ENCODE results near the gene UCK2.

Gene UCK2

DNA sequence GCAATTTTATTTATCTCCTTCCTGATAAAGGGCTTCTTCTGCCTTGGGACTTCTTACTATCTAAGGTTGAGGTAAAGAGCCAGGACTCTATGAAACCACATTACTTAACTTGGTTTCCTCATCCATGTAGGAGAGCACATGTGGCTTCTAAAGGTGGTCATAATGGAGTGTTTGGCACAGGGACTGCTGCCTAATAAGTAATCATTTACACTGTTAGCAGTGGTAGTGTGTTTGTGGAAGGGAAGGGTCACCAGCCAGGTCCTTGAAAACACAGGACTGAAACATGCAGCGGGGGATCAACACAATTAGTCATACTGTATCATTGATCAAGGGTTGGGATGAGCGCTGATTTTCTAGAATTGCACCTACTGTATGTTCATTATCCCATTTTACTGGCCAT is 59.6 kb downstream of the UCK2 start:
- in situ Hi-C loops (cut with HindIII; ENCODE audit: low sequenced_read_pairs): no loop called here
- no peak overlapping the region for H3K4me3 ChIP-seq (ENCODE audit: low read depth, low read length)
- TF ChIP-seq, protein P1, sequence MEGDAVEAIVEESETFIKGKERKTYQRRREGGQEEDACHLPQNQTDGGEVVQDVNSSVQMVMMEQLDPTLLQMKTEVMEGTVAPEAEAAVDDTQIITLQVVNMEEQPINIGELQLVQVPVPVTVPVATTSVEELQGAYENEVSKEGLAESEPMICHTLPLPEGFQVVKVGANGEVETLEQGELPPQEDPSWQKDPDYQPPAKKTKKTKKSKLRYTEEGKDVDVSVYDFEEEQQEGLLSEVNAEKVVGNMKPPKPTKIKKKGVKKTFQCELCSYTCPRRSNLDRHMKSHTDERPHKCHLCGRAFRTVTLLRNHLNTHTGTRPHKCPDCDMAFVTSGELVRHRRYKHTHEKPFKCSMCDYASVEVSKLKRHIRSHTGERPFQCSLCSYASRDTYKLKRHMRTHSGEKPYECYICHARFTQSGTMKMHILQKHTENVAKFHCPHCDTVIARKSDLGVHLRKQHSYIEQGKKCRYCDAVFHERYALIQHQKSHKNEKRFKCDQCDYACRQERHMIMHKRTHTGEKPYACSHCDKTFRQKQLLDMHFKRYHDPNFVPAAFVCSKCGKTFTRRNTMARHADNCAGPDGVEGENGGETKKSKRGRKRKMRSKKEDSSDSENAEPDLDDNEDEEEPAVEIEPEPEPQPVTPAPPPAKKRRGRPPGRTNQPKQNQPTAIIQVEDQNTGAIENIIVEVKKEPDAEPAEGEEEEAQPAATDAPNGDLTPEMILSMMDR (IDR thresholded peaks at IDR 0.05; ENCODE audit: low read depth, low read length, missing control alignments): no peak
- no peak for DNase-seq (ENCODE audit: low read depth)

DNA sequence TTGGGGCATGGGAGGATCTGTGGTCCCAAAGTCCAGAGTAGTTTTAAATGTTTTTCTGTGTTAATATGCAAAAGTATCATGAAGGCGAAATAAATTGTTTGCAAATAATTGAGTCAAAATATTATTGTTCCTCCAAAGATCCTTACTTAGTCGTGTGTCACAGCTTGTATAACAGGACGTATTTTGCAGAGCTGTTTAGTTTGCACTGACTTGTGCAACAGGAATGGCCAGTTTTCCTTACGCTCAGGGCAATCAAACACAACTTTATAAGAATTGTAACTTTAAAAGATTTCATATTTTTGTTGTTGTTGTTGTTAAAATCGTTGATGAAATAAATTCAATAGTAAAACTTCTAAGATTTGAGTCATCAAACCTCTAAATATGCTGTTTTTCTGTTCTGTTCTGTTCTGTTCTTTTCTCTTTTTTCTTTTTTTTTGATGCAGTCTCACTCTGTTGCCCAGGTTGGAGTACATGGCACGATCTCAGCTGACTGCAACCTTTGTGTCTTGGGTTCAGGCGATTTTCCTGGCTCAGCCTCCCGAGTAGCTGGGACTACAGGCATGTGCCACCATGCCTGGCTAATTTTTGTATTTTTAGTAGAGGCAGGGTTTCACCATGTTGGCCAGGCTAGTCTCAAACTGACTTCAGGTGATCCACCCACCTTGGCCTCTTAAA is 60.6 kb downstream of the UCK2 start:
- TF ChIP-seq, protein P1 (IDR thresholded peaks at IDR 0.05; ENCODE audit: low read depth, low read length, missing control alignments): no peak
- DNase-seq (ENCODE audit: low read depth): no peak
- H3K4me3 ChIP-seq (ENCODE audit: low read depth, low read length): no peak overlapping the region
- in situ Hi-C loops (cut with HindIII; ENCODE audit: low sequenced_read_pairs): no loop called here

DNA sequence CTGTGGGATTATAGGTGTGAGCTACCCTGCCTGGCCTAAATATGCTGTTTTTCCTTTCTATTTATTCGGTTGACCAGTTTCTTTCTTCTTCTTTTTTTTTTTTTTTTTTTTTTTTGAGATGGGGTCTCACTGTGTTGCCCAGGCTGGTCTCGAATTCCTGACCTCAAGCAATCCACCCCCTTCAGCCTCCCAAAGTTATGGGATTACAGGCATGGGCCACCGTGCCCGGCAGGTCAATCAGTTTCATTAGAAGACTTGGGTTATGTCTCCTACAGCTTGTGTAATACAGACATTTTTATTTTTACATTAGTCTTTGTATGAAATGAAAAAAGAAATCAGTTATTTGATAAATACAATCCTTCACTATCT is 61.1 kb downstream of the UCK2 start:
- TF ChIP-seq, protein P1 (IDR thresholded peaks at IDR 0.05; ENCODE audit: low read depth, low read length, missing control alignments): no peak
- in situ Hi-C loops (cut with HindIII; ENCODE audit: low sequenced_read_pairs): no loop called here
- no peak for DNase-seq (ENCODE audit: low read depth)
- no peak overlapping the region for H3K4me3 ChIP-seq (ENCODE audit: low read depth, low read length)

DNA sequence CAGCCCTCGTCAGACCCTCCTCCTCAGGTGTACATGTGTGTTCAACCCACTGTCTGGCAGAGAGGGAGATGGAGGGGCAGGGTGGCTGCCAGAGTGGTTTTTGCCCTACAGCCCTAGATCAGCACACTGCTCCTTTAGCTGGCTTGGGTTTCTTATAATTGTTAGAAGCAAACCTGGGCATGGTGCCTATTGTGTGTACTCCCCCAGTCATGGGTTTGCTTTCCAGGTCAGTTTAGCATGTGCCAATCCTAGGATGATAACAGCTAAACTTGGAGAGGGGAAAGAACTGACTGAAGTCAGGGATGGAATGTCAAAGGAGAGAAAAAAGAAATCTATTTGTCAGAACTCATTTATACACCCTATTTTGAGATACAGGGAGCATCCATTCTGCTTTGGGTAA is 63.3 kb downstream of the UCK2 start:
- H3K4me3 ChIP-seq (ENCODE audit: low read depth, low read length): no peak overlapping the region
- DNase-seq (ENCODE audit: low read depth): no peak
- TF ChIP-seq, protein P1 (IDR thresholded peaks at IDR 0.05; ENCODE audit: low read depth, low read length, missing control alignments): no peak
- in situ Hi-C loops (cut with HindIII; ENCODE audit: low sequenced_read_pairs): loop anchor here (5.0 kb wide), 1 partner anchor 63 kb away; the partner anchor contains the start of gene UCK2

DNA sequence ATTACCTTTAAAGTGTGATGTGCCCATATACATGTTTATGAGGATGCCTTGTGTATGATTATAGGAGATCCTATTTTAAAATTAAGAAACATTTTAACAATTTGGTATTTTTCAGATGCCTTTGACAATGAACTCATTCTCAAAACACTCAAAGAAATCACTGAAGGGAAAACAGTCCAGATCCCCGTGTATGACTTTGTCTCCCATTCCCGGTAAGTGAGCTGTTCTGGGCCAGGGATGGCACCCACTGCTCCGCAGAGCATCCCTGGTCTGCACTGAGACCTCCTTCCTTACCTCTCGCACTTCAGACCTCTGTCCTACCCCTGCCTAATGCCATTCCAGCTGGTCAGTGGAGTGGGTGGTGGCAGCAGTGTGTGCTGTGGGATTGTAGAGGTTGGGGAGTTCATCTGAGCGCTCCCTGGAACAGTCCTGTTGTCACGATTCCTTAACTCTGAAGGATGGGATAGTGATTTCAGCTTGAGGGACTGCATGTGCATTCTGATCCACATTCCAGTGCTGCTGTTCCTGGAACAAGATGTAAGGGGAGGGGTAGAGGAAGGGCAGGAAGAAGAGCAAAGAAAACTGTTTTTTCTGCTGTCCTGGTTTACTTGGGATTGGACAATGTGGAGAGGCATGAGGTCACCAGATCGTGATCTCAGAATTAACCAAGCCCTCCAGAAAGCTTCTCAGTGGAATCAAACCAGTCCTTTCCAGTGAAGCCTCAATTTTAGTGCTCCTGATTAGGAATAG is 63.9 kb downstream of the UCK2 start:
- TF ChIP-seq, protein P1 (IDR thresholded peaks at IDR 0.05; ENCODE audit: low read depth, low read length, missing control alignments): no peak
- no peak for DNase-seq (ENCODE audit: low read depth)
- in situ Hi-C loops (cut with HindIII; ENCODE audit: low sequenced_read_pairs): loop anchor here (5.0 kb wide), 1 partner anchor 64 kb away; the partner anchor contains the start of gene UCK2
- no peak overlapping the region for H3K4me3 ChIP-seq (ENCODE audit: low read depth, low read length)

DNA sequence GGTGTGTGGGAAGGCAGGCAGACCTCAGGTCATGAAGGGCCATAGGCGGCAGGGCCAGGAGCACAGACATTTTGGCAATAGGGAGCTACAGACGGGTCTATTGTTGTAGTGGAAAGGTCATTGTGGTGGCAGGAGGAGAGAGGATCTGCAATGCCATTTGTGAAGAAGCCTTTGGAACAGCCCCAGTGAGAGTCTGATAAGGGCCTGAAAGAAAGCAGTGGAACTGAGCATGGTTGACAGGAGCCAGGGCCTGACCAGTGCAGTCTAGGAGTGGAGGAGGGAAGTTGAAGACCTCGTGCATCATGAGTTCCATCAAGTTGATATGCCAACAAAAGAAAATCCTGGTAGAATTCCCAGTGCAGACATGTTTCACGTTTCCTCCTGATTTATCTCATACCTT is 65.5 kb downstream of the UCK2 start:
- no peak for DNase-seq (ENCODE audit: low read depth)
- no peak overlapping the region for H3K4me3 ChIP-seq (ENCODE audit: low read depth, low read length)
- TF ChIP-seq, protein P1 (IDR thresholded peaks at IDR 0.05; ENCODE audit: low read depth, low read length, missing control alignments): no peak
- in situ Hi-C loops (cut with HindIII; ENCODE audit: low sequenced_read_pairs): loop anchor here (5.0 kb wide), 1 partner anchor 66 kb away; the partner anchor contains the start of gene UCK2
